LNCaP clone FGC (cell line): Measurements from ENCODE around the gene PROCA1.

Experiments
- DNase-seq: peaks from one replicate; pipeline ENCODE4 v3.0.0-alpha.2; 2011; ENCODE audit warnings: low read depth
- H3K4me3 ChIP-seq: 2 replicates; pipeline ENCODE4 v1.5.1; 2011; ENCODE audit warnings: mild to moderate bottlenecking, low read depth, low read length, control low read depth
- TF ChIP-seq, protein P1 (sequence below): IDR thresholded peaks from 2 replicates; pipeline ENCODE4 v1.5.1; 2012; ENCODE audit warnings: mild to moderate bottlenecking; ENCODE audit not compliant: control insufficient read depth, insufficient read depth; ENCODE audit errors: extremely low read depth

The PROCA1 gene

DNA sequence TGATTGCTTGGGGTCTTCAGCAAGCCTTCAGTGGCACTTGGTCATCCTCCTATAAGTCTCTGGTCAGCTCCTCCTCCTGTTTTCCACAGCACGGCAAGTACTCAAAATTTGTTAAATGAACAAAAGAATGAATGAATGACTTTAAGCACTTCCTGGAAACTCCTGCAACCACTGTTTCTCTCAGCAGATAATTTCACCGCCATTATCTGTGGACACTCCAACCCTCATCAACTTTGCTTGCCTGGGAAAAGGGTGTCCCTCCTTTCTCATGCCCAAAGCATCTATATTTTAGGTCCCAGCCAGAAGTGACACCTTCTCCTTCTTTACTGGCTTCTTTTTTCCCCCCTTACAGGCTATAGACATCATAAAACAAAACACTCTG lies 4.4 kb downstream of the PROCA1 start:
- no peak for DNase-seq
- H3K4me3 ChIP-seq = no peak overlapping the region
- TF ChIP-seq, protein P1, sequence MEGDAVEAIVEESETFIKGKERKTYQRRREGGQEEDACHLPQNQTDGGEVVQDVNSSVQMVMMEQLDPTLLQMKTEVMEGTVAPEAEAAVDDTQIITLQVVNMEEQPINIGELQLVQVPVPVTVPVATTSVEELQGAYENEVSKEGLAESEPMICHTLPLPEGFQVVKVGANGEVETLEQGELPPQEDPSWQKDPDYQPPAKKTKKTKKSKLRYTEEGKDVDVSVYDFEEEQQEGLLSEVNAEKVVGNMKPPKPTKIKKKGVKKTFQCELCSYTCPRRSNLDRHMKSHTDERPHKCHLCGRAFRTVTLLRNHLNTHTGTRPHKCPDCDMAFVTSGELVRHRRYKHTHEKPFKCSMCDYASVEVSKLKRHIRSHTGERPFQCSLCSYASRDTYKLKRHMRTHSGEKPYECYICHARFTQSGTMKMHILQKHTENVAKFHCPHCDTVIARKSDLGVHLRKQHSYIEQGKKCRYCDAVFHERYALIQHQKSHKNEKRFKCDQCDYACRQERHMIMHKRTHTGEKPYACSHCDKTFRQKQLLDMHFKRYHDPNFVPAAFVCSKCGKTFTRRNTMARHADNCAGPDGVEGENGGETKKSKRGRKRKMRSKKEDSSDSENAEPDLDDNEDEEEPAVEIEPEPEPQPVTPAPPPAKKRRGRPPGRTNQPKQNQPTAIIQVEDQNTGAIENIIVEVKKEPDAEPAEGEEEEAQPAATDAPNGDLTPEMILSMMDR = no peak

DNA sequence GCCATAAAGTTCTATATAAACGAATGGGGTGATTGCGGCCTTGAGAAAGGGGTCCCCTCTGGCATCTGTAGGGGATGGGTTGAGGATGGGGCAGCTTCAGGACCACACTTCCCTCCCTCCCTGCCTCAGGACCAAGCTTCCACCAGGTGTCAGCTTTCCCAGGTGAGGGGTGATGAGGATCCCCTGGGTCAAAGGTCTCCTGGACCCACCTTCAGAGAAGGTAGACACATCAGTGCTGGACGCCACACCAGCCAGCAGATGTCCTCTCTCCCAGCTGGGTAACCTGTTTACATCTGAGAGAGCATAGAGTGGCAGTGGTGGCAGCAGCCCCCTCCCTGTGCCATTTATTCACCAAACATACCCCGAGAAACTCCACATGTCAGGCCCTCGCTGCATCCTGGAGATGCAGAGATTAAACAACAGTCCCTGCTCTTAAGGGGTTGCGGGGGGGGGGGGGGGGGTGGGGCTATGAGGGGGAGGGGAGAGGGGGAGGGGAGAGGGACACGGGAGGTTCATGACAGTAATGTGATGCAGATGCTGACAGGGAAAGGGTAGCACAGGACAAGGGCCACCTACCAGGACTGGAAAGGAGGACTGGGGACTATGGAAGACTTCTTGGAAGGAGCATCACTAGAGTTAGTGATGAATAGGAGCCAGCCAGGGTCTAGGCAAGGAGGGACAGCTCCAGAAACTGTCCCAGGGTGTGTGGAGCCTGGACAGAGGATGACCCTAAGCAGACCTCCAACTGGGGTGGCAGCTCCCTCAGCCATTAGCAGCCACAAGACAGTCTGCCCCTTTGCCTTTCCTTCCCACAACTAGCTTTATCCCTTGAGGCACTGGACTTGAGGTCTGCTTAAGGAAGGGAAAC lies 5.0 kb downstream of the PROCA1 start:
- TF ChIP-seq, protein P1 = peak; percentile 26; the same call in 1 of the 2 replicates
- no peak for DNase-seq
- H3K4me3 ChIP-seq = no peak overlapping the region

DNA sequence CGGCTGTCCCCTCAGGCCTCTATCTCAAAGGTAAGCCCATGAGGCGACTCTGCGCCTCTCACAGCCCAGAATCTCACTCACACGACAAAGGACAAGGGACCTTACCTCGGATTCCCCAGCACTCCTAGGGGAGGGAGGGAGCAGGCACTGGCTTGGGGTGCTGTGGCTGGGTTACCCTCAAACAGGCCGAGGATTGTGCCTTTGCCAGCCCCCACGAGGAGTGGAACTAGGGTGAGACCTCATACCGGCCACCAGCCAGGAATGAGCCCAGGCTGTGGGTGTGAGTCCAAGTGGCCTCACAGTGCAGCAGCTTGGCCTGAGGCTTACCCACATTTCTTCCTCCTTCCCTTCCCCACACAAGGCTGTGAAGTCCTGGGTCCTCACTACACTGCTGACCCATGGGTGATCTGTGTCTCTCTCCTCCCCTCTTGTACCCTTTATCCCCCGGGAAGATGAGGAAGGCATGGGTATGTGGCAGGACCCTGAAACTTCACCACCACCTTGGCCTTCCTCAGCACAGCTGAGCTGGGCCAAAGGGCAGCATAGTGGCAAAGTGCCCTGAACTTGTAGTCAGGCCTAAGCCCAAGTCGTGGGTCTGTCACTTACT lies 5.9 kb downstream of the PROCA1 start:
- TF ChIP-seq, protein P1 = no peak
- DNase-seq = no peak
- no peak overlapping the region for H3K4me3 ChIP-seq

DNA sequence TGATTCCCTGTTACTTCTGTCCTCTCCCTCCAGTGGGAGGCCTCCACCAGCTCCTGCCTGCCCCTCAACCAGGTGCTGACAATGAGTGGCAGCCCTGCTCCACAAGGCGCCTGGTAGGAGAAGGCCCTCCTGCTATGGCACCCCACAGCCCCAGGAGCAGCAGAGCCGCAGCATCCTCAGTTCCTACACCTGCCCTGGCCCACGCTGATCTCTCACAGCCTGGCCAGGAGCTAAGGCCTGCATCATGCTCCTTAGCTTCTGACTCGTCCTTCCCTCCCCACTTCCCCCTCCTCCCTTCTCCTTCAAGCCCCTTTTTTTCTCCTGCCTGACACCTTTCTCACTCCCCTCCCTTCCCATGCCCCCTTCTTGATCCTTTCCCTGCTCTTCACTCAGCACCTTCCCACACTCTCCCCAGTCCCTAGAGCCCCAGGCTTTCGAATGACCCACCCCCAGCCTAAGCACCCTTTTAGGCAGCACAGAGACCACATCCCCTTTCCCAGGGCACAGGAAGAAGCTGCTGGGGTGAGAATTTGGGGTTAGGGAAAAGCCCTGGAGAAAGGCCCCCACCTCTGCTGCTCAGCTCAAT lies 6.5 kb downstream of the PROCA1 start:
- TF ChIP-seq, protein P1 = no peak
- no peak overlapping the region for H3K4me3 ChIP-seq
- no peak for DNase-seq

DNA sequence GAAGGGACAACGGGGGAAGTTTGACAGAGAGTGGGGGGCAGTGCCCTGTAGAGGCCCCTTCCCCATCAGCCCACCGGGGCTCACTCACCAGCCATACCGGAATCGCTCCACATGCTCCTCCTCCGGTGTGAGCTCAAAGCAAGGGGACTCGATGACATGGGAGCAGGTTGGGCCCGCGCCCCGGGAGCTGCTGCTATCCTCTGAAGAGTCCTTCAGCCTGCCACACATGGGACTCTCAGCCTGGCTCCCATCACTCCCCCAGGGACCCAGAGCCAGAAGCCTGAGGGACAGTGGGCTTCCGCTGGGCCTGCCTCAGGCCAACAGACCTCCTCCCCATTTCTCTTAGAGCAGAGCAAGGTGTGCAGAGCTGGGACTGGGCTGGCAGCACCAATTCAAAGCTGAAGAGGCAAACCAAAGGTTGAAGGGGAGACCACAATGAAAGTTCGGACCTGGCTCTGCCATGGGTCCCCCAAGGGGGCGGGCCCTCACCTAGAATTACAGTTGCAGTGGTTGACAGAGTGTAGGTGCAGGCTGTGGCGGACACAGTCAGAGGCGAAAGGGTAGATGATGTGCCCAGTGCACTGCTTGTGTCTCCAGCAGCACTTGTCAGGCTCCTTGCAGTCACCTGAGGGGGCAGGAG lies 7.3 kb downstream of the PROCA1 start:
- DNase-seq = no peak
- H3K4me3 ChIP-seq = no peak overlapping the region
- TF ChIP-seq, protein P1 = no peak

DNA sequence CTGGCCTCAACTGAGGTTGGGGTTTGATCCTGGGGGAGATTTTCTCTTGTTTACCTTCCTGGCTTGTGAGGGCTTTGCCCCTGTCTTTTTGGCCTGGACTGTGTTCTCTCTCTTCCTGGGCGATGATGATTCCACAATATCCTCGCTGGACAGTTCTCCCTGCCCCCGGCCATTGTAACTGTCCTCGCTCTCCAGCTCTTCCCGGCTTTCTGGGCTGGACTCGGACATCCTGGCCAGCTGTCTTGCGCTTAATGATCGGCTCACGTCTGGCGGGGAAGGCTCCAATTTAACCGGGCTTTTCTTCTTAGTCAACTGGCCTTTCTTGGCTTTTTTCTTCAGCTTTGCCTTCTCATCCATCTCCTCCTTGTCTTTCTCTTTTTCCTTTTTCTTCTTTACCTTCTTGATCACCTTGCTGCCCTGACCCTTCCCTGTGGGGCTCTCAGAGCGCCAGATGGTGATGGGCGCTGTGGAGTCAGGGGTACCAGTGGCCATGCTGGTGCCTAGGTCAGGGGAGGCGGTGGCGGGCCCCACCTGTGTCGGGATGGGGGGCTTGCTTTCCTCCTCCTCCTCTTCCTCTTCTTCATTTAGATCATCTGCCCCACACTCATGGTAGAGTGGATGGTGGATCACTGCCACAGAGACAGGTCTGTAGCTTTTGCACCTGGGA lies 8.0 kb downstream of the PROCA1 start:
- TF ChIP-seq, protein P1 = no peak
- DNase-seq = no peak
- no peak overlapping the region for H3K4me3 ChIP-seq
